Measurements from ENCODE around the gene PLB1.

The PLB1 gene

GRCh38 chr2:28457237-28457636 lies 38.6 kb upstream of the PLB1 start:
- TF ChIP-seq, protein P1, sequence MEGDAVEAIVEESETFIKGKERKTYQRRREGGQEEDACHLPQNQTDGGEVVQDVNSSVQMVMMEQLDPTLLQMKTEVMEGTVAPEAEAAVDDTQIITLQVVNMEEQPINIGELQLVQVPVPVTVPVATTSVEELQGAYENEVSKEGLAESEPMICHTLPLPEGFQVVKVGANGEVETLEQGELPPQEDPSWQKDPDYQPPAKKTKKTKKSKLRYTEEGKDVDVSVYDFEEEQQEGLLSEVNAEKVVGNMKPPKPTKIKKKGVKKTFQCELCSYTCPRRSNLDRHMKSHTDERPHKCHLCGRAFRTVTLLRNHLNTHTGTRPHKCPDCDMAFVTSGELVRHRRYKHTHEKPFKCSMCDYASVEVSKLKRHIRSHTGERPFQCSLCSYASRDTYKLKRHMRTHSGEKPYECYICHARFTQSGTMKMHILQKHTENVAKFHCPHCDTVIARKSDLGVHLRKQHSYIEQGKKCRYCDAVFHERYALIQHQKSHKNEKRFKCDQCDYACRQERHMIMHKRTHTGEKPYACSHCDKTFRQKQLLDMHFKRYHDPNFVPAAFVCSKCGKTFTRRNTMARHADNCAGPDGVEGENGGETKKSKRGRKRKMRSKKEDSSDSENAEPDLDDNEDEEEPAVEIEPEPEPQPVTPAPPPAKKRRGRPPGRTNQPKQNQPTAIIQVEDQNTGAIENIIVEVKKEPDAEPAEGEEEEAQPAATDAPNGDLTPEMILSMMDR (conservative IDR thresholded peaks at IDR 0.05; ENCODE audit: low read length) = no peak
- H3K4me3 ChIP-seq (ENCODE audit: low read length) = no peak overlapping the region
- no peak for DNase-seq (ENCODE audit: low read depth)

GRCh38 chr2:28461056-28461455 lies 34.8 kb upstream of the PLB1 start:
- no peak overlapping the region for H3K4me3 ChIP-seq (ENCODE audit: low read length)
- no peak for DNase-seq (ENCODE audit: low read depth)
- TF ChIP-seq, protein P1 (conservative IDR thresholded peaks at IDR 0.05; ENCODE audit: low read length) = no peak

GRCh38 chr2:28462122-28462521 lies 33.7 kb upstream of the PLB1 start:
- no peak overlapping the region for H3K4me3 ChIP-seq (ENCODE audit: low read length)
- DNase-seq (ENCODE audit: low read depth) = no peak
- TF ChIP-seq, protein P1 (conservative IDR thresholded peaks at IDR 0.05; ENCODE audit: low read length) = no peak

- TF ChIP-seq, protein P1 (conservative IDR thresholded peaks at IDR 0.05; ENCODE audit: low read length) = no peak
- DNase-seq (ENCODE audit: low read depth) = no peak
- no peak overlapping the region for H3K4me3 ChIP-seq (ENCODE audit: low read length)
Observed at GRCh38 chr2:28463211-28463816, 32.5 kb upstream of the PLB1 start.

DNA sequence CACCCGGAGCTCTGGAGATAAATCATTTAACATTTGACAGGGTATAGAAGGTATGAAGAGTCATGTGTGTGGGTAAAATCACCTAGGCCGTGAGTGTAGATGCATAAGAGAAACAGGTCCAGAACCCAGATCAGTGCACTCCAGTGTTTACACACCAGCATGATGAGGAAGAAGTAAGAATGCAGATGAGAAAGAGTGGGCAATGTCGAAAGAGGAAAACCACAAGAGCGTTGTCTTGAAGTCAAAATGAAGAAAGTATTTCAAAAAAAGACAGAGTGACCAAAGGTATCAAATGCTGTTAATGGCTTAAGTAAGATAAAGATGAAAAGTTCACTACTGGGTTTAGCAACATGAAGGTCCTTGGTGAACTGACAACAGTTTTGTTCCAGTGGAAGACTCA lies 32.0 kb upstream of the PLB1 start:
- H3K4me3 ChIP-seq (ENCODE audit: low read length) = no peak overlapping the region
- DNase-seq (ENCODE audit: low read depth) = peak; percentile 56
- TF ChIP-seq, protein P1 (conservative IDR thresholded peaks at IDR 0.05; ENCODE audit: low read length) = no peak

- H3K4me3 ChIP-seq (ENCODE audit: low read length) = no peak overlapping the region
- TF ChIP-seq, protein P1 (conservative IDR thresholded peaks at IDR 0.05; ENCODE audit: low read length) = no peak
- DNase-seq (ENCODE audit: low read depth) = peak; percentile 75
Observed at GRCh38 chr2:28465148-28465885, 30.5 kb upstream of the PLB1 start.

DNA sequence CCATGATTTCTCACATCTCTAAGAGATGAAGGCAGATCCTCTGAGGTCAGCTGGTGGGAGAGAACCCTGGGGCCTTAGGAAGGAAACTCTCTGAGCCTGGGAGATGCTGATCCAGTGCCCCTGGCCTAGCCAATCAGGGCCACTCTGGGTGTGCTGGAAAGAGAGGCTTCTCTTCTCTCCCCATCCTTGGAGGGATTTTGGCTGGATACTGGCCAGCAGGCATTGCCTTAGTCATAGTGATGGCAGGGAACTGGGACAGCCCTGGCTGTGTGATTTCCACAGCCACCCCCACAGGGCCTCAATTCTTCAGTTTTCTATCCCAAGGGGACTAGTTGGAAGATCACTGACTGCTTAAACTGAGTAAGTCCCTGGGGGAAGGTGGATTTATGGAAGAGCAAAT lies 26.6 kb upstream of the PLB1 start:
- DNase-seq (ENCODE audit: low read depth) = peak; percentile 58
- no peak overlapping the region for H3K4me3 ChIP-seq (ENCODE audit: low read length)
- TF ChIP-seq, protein P1 (conservative IDR thresholded peaks at IDR 0.05; ENCODE audit: low read length) = no peak

All from AG10803 (cell line).